DMS53 treated with DMSO at 0.1 percent for 48 hours (cell line): ENCODE data around the gene BMAL2.

ENCODE experiments used
- DNase-seq: peaks from one replicate; lab custom pipeline; 2025; ENCODE audit not compliant: unreplicated experiment; lab: John Stamatoyannopoulos, UW

The BMAL2 gene

GRCh38 chr12:27355486-27355885 lies 22.9 kb downstream of the BMAL2 start:
- DNase-seq = no peak

DNA sequence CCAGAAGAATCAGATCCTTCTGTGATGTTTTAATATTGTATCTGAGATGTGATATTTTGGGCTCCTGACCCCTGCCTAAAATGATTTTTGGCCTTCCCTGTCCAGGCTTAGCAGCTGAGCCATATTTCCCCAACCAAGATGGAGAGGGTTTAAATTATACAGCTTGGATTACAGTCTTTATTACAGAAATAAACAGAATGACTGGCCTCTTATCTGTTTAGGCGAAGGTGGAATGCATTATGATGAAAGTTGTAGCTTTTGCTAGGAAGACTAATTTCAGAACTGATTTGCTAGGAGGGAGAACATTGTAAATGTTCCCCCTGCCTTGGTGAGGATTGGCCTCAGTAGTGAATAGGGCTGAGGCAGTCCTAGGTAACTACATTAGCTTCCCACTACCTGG lies 23.3 kb downstream of the BMAL2 start:
- no peak for DNase-seq

GRCh38 chr12:27359578-27360340 lies 27.1 kb downstream of the BMAL2 start:
- no peak for DNase-seq

GRCh38 chr12:27361372-27361771 lies 28.7 kb downstream of the BMAL2 start:
- DNase-seq = no peak

DNA sequence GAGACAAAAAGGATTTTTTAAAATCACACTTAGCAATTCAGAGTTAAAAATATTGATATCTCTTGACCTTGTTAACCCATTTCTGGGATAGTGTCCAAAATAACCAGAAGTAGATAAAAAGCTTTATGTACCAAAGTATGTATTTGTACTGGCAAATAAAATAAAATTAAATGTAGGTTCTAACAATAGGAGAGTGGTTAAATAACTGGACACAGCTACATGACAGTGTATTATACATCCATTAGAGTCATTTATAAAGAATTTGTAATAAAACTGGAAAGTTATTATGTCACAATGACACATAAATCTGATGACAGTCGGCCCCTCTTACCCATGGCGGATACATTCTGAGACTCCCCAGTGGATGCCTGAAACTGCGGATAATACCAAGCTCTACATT lies 34.0 kb downstream of the BMAL2 start:
- DNase-seq = no peak

- no peak for DNase-seq
These were observed 34.4 kb downstream of the BMAL2 start for GRCh38 chr12:27367078-27367477.

DNA sequence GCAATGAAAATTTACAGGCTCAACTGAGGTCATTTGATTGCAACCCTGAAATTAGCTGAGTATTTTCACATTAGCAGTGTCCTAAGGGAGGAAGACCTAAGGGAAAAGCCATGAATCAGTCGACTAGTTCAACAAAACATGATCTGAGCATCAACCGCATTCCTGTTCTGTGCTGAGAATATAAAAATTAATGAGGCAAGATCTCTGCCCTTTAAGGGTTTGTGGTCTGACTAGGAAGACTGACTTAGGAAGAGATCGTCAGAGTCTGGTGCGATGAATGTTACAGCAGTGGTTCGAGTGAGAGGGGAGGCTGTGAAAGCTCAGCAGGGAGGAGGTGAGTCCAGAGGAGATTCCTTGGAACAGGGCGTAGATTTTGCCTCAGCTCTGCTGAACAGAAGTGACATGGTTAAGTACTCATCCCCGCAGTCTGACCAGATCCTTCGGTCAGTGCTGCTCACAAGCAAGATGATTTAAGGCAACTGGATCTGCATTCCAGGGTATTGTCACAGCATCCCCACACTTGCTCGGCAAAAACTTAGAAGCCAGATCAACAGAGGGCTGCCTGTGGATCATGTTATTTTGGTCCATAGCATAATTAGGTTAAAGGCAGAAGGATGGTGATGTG lies 49.6 kb downstream of the BMAL2 start:
- no peak for DNase-seq
